Ascending aorta (tissue), 2 donors: Measurements from ENCODE around the gene LARGE2. TPM values are rescaled to one million over a fixed set of nuclear protein-coding genes. Genes with fewer than 3 reads are reported as not detected.

Experiments
- DNase-seq, 2 donors: peaks; one replicate each; pipeline ENCODE4 v3.0.0-alpha.2; 2019; ENCODE audit warnings: low spot score in 2 of 2
- H3K27ac ChIP-seq, 2 donors: fragments of 200-600 bp; sonication (generic); one replicate each; pipeline ENCODE4 v1.5.1; 2016 to 2017; ENCODE audit warnings: mild to moderate bottlenecking in 1 of 2
- H3K27me3 ChIP-seq: fragments of 200-600 bp; sonication (generic); one replicate; pipeline ENCODE4 v1.5.1; 2017
- H3K36me3 ChIP-seq, 2 donors: fragments of 200-600 bp; sonication (generic); one replicate each; pipeline ENCODE4 v1.5.1; 2016
- H3K4me1 ChIP-seq, 2 donors: fragments of 200-600 bp; sonication (generic); one replicate each; pipeline ENCODE4 v1.5.1; 2016 to 2017; ENCODE audit warnings: mild to moderate bottlenecking in 1 of 2
- H3K4me3 ChIP-seq, 2 donors: fragments of 200-600 bp; sonication (generic); one replicate each; pipeline ENCODE4 v1.5.1; 2016 to 2017; ENCODE audit warnings: mild to moderate bottlenecking in 1 of 2
- H3K9me3 ChIP-seq, 2 donors: fragments of 200-600 bp; sonication (generic); one replicate each; pipeline ENCODE4 v1.5.1; 2016
- intact Hi-C: fragments of 100-400 bp; cut with DNase I; formaldehyde crosslinking; loops from one replicate; pipeline ENCODE4 v1.15.1; 2023
- total RNA-seq: library from RNA; depleted of rRNA; stranded (reverse); fragments of >200 nt; gene quantifications from one replicate; pipeline ENCODE4 v1.1.0, GENCODE V29; 2016
- TF ChIP-seq, protein P1 (sequence below), 3 experiments: fragments of 200-600 bp in 2 of 3; fragments of 450-650 bp in 1 of 3; sonication (generic) in 2 of 3; IDR thresholded peaks; one replicate each; pipeline ENCODE4 v1.5.1; 2016 to 2019; ENCODE audit warnings: antibody characterized with exemption in 3 of 3, mild to moderate bottlenecking in 1 of 3, moderate library complexity in 1 of 3

The LARGE2 gene
- total RNA-seq, 1 donor from 2014 or later, result not detected

DNA sequence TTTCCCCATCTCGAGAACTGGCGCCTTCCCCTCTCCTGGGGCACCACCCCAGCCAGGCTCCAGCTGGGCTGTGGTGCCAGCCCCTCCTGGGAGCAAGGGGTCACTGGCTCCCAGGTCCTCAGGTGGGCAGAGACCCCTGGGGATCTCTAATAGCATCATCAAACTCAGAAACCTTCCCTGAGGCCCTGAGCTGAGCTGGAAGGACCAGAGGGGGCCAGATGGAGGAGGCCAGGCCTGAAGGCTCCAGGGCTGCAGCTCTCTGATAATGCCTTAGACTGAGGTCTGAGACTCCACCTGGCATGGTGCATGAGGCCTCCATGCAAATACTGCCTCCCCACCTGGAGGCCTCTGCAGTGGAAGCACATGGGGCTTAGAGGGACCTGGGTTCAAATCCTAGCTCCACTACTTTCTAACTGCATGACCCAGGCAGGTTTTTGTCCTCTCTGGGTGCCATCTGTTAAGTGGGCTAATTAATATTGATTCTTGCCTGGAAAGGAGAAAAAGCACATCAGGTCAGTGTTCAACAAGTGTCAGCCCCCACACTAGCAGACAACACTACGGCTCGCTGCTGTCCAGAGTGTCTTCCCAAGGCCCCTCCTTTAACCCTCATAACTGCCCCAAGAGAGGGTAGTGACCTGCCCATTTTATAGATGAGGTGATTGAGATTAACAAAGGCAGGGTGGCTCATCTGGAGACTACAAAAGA lies 35.5 kb upstream of the LARGE2 start:
- TF ChIP-seq, protein P1, sequence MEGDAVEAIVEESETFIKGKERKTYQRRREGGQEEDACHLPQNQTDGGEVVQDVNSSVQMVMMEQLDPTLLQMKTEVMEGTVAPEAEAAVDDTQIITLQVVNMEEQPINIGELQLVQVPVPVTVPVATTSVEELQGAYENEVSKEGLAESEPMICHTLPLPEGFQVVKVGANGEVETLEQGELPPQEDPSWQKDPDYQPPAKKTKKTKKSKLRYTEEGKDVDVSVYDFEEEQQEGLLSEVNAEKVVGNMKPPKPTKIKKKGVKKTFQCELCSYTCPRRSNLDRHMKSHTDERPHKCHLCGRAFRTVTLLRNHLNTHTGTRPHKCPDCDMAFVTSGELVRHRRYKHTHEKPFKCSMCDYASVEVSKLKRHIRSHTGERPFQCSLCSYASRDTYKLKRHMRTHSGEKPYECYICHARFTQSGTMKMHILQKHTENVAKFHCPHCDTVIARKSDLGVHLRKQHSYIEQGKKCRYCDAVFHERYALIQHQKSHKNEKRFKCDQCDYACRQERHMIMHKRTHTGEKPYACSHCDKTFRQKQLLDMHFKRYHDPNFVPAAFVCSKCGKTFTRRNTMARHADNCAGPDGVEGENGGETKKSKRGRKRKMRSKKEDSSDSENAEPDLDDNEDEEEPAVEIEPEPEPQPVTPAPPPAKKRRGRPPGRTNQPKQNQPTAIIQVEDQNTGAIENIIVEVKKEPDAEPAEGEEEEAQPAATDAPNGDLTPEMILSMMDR (IDR thresholded peaks at IDR 0.05), result no peak
- intact Hi-C loops, result no loop called here

DNA sequence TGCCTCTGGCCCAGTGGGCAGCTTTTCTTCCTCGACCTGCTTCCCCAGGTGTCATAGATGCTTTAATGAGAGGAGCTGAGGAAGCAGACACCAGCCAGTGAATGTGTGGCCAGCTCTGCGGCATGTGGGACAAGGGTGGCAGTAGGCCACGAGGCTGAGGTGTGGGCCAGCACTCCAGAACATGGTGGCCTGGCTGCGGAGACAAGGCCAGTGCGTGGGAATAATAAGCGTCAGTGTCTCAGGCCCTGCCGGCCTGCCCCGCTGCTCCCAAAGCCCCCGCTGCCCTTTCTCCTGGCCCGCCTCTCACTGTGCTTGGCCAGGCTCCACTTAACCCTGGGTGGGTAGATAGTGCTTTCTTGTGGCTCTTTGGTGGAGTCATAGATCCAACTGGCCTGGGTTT lies 34.9 kb upstream of the LARGE2 start:
- no peak overlapping the region for H3K4me3 ChIP-seq
- intact Hi-C loops, result no loop called here
- DNase-seq, result no peak
- H3K9me3 ChIP-seq, result no peaks in the 10 kb centered on the region
- H3K27ac ChIP-seq, result no peak overlapping the region
- H3K36me3 ChIP-seq, result no peaks in the 10 kb centered on the region
- TF ChIP-seq, protein P1 (IDR thresholded peaks at IDR 0.05), result no peak
- peaks cover 0 to 6% of the 10 kb centered on the region in 2 donors for H3K4me1 ChIP-seq
- H3K27me3 ChIP-seq, result no peaks in the 10 kb centered on the region

More for the DNA sequence above, 35.5 kb upstream of the LARGE2 start:
- Histone ChIP-seq H3K27ac (no peak overlapping the region), H3K36me3 (peaks cover 3 to 6% of the 10 kb centered on the region in 2 donors), H3K27me3 (no peaks in the 10 kb centered on the region), H3K9me3 (no peaks in the 10 kb centered on the region), H3K4me1 (peaks cover 0 to 6% of the 10 kb centered on the region in 2 donors), H3K4me3 (no peak overlapping the region)
- no peak for DNase-seq

DNA sequence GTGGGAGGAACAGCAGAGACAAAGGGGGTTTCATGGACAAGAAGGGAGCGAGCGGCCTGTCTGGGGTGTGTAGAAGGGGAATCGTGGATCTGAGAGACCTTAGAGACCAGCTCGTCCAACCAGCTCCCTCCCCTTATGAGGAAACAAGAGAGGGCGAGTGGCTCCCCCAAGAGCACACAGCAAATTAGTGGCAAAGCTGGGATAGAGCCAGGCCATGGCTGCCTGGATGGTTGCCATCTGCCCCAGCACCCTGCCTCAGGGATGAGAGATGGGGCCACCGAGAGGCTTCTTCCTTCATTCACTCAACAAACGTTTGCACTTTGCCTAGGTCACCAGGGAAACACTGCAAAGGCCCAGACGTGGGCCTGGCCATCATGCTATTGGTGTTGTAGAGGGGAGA lies 32.9 kb upstream of the LARGE2 start:
- Histone ChIP-seq H3K4me1 (peaks cover 0 to 6% of the 10 kb centered on the region in 2 donors), H3K4me3 (no peak overlapping the region), H3K27ac (no peak overlapping the region), H3K9me3 (no peaks in the 10 kb centered on the region), H3K36me3 (no peaks in the 10 kb centered on the region), H3K27me3 (no peaks in the 10 kb centered on the region)
- intact Hi-C loops, result no loop called here
- TF ChIP-seq, protein P1 (IDR thresholded peaks at IDR 0.05), result no peak
- no peak for DNase-seq

DNA sequence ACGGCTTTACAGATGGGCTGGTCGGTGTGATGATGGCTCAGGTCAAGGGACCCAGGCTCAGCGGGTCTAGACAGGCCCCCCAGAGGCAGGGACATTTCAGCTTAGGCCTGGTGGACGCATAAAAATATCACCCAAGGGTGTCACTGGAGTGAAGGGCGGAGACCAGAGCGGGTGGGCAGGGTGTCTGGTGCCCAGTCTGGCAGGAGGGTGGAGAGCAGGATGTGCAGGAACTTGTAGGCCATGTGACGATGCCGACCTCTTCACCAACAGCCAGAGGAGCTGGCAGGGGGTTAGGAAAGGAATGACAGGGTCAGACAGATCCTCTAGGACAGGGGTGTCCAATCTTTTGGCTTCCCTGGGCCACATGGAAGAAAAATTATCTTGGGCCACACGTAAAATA lies 32.5 kb upstream of the LARGE2 start:
- no peak for DNase-seq
- TF ChIP-seq, protein P1 (IDR thresholded peaks at IDR 0.05), result no peak
- H3K36me3 ChIP-seq, result no peaks in the 10 kb centered on the region
- no peaks in the 10 kb centered on the region for H3K9me3 ChIP-seq
- intact Hi-C loops, result no loop called here
- no peak overlapping the region for H3K4me3 ChIP-seq
- H3K27me3 ChIP-seq, result no peaks in the 10 kb centered on the region
- H3K4me1 ChIP-seq, result peaks cover 0 to 6% of the 10 kb centered on the region in 2 donors
- H3K27ac ChIP-seq, result no peak overlapping the region

DNA sequence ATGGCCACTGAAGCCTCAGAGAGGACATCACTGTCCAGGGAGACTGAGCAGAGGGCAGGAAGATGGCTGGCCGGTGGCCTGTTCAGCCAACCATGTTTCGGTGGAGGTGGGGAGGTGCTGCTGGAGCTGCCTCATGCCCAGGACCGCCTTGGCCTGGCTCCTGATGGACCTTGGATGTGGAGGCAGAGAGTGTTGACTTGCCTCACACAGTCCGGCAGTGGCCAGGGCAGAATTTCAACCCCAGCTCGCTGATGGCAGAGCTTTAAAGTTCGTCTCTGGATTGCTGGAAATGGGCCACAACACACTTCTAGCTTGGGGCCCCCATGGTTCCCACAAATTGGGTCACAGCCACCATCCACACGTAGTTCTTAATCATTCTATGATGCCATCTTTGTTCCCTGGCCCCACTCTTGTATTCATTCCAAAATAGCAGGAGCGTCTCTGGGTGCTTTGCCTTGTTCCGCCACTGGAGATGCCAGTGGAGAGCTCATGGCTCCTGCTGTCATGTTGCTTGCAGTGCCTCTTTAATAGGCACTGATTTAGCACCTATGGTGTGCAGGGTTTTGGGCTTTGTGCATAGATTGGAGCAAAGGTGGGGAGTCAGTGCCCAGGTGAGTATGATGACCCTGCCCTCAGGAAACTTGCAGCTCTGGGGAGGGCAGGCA lies 31.4 kb upstream of the LARGE2 start:
- H3K4me3 ChIP-seq, result no peak overlapping the region
- H3K4me1 ChIP-seq, result peaks cover 0 to under 1% of the 10 kb centered on the region in 2 donors
- TF ChIP-seq, protein P1 (IDR thresholded peaks at IDR 0.05), result no peak
- no peaks in the 10 kb centered on the region for H3K9me3 ChIP-seq
- intact Hi-C loops, result no loop called here
- no peak overlapping the region for H3K27ac ChIP-seq
- no peaks in the 10 kb centered on the region for H3K27me3 ChIP-seq
- DNase-seq, result no peak
- H3K36me3 ChIP-seq, result no peaks in the 10 kb centered on the region
